Measurements from ENCODE around the gene PLXNB1.
"Not testable (repeated sequence)": the region's sequence is repeated elsewhere in the genome, so short reads cannot be mapped to it uniquely, and the experiment has no call there.

Gene PLXNB1, protein sequence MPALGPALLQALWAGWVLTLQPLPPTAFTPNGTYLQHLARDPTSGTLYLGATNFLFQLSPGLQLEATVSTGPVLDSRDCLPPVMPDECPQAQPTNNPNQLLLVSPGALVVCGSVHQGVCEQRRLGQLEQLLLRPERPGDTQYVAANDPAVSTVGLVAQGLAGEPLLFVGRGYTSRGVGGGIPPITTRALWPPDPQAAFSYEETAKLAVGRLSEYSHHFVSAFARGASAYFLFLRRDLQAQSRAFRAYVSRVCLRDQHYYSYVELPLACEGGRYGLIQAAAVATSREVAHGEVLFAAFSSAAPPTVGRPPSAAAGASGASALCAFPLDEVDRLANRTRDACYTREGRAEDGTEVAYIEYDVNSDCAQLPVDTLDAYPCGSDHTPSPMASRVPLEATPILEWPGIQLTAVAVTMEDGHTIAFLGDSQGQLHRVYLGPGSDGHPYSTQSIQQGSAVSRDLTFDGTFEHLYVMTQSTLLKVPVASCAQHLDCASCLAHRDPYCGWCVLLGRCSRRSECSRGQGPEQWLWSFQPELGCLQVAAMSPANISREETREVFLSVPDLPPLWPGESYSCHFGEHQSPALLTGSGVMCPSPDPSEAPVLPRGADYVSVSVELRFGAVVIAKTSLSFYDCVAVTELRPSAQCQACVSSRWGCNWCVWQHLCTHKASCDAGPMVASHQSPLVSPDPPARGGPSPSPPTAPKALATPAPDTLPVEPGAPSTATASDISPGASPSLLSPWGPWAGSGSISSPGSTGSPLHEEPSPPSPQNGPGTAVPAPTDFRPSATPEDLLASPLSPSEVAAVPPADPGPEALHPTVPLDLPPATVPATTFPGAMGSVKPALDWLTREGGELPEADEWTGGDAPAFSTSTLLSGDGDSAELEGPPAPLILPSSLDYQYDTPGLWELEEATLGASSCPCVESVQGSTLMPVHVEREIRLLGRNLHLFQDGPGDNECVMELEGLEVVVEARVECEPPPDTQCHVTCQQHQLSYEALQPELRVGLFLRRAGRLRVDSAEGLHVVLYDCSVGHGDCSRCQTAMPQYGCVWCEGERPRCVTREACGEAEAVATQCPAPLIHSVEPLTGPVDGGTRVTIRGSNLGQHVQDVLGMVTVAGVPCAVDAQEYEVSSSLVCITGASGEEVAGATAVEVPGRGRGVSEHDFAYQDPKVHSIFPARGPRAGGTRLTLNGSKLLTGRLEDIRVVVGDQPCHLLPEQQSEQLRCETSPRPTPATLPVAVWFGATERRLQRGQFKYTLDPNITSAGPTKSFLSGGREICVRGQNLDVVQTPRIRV (N-terminal part only)

DNA sequence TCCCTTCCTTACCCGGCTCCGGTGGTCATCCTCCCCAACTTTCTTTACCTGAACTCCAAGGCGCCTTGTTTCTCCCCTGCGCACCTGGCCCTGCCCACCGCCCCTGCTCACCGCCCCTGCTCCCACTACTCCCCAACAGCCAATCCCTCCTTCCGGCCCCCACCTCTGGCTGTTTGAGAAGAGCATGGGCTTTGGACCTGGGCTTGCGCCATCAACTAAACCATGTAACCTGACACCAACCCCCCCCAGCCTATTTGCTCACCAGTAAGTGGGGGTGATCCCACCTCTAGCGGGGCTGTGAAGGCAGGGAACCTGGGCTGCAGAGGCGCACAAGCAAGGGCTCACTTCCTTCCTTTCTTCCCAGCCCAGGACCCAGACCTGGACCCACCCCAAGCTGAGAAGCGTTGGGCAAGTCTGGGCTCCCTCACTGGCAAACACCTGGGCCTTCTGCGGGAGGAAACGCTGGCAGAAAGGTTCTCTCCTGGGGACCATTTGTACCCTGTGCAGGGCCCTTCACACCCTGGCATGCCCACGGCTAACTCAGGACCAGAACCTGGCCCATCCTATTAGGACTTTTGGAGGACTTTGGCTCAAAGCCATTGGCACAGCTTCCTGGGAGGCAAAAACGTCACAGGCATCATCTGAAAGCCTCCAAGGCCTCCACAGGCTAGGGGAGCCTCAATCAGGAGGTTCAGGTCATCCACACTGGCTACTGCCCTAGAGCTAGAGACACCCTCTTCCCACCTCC is at the start of gene PLXNB1:
Gene PLXNB1 (minus strand): TSS at position 127 of the 748 bp plus-strand sequence. CDS start 5,475 bp downstream, outside the sequence.
- no peak for DNase-seq

DNA sequence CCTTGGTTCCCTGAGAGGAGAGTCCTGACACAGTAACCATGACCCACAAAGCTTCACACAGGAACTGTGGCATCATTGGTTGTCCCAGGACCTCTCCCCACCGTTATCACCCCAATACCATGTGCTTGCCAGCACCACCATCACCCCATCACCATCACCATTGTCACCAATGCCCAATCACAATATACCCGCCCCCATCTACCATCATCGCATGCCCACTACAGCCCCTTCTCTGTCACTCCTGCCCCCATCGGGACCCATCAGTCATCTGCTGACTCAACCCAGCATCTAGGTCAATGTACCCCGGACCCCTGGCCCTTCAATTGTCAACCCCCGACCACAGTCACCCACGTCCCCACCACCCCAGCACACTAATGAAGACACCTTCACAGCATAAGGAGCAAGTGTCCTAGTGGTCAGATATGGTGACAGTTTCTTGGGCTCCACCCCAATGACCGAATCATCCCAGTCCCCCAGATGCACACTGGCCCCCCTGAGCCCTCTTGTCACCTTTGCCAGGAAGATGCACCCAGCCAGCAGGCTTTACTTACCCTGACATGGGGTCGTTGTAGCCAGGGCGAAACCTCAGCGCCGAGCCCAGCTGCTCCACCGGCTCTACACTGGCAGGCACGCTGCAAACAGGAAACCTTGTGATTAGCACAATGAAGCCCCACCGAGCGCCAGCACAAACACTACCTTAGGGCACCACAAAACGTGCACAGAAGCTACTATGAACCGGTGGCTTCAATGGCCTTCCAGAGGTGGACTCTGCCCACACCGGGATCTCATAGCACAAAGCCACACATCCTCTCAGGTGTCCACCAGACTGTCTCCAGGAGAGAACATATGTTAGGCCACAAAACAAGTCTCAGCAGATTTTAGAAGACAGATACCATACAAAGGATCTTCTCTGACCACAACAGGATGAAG is 49.0 kb upstream of the PLXNB1 start:
- no peak for DNase-seq

DNA sequence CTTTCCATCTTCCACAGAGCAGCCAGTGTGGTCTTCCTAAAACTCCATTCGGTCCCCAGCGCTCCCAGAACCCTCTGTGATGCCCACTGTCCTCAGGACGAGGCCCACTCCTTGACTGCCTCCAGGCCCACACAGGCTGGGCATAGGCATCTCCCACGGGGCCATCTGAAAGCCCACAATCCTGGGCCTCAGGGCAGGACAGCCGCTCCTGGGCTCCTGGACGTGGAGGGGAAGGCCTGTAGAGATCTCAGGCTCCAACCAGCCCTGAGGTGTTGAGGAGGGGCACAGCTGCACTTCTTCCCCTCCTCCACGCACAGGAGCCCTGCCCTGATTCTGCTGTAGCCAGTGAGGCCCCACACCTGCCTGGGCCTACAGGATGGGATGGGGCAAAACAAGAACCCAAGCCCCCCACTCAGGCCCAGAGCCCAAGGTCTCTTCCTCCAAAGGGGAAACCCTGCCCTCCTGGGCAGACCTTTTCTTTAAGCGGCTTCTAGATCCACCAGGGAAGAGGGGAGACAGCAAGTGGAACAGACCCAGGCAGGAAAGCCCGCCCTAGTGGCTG is 48.2 kb upstream of the PLXNB1 start:
- DNase-seq = no peak

DNA sequence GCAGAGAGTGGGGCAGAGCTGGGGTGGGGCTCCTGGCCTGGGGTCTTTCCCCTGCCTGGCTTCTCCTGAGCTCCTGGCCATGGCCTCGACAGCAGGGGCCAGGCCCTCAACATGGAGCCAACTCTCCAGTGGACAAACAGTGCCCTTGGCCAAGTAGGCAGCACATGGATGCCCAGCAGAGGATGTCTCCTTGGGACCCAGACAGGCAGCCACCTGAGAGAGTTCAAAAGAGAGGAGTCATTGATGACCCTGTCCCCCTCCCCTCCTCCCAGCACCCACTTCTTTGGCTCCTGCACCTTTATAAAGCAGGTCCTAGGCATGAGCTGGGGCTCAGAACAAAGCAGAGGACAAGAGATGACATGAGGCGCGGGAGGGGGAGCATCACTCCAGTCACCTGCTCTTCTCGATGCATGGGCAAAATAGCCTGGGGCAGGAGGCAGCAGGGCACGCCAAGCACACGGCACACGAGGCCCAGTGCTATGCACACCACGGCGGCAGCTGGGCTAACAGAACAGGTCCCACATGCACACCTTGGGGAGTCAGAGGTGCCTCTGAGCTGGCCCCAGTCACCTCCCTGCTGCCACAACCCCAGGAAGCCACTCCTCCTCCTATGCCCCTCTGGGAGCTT is 46.7 kb upstream of the PLXNB1 start:
- DNase-seq = no peak

DNA sequence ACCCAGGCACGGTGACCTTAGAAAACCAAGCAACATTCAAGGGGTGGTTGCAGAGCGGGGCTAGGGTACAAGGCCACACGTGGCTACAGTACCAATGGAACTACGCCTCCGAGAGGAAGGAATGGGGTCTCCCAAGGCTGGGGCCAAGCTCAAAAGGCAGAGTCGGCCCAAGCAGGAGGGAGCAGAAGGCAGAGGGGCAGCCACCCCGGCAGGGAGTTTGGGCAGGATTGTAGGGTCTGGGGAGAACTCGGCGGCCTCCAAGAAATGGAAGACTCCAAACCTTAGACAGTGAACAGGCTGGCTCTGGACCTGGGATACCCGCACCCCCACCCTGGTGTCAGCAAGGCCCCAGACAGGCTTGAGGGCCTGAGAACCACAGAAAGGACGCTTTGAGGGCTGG is 45.3 kb upstream of the PLXNB1 start:
- no peak for DNase-seq

DNA sequence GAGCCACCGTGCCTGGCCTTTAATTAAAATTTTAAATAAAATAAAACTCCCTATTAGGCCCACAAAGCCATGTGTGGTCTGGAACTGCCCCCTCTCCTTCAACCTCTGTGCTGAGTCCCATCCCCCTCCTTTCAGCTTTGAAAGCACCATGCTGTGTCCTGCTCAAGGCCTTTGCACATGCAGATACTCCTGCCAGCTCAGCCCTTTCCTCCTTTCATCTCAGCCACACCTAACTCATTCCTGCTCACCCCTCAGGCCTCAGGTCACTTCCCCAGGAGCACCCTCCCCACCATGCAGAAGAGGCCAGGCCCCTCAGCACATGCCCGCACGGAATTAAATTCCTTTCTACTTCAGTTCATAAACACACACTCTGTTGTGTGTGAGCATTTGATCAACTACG is 44.7 kb upstream of the PLXNB1 start:
- no peak for DNase-seq

DNA sequence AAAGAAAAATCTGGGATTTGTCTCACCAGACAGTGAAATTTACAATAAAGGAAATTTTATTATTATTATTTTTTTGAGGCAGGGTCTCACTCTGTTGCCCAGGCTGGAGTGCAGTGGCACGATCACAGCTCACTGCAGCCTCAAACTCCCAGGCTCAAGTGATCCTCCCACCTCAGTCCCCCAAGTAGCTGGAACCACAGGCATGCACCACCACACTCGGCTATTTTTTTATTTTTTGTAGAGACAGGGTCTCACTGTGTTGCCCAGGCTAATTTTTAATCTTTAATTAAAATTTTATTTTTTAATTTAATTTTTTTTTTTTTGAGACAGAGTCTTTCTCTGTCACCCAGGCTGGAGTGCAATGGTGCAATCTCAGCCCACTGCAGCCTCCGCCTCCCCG is 44.1 kb upstream of the PLXNB1 start:
- not testable (repeated sequence) for DNase-seq

DNA sequence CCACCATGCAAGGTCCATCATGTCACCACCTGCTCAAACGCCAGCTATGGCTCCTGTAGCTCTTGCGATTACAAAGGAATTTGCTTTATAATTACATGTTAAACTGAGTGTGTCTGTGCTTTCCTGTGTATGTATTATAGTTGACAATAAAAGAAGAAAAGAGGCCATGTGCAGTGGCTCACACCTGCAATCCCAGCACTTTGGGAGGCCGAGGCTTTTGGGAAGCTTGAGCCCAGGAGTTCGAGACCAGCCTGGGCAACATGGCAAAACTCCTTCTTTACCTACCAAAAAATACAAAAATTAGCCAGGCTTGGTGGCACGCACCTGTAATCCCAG is 43.7 kb upstream of the PLXNB1 start:
- no peak for DNase-seq

DNA sequence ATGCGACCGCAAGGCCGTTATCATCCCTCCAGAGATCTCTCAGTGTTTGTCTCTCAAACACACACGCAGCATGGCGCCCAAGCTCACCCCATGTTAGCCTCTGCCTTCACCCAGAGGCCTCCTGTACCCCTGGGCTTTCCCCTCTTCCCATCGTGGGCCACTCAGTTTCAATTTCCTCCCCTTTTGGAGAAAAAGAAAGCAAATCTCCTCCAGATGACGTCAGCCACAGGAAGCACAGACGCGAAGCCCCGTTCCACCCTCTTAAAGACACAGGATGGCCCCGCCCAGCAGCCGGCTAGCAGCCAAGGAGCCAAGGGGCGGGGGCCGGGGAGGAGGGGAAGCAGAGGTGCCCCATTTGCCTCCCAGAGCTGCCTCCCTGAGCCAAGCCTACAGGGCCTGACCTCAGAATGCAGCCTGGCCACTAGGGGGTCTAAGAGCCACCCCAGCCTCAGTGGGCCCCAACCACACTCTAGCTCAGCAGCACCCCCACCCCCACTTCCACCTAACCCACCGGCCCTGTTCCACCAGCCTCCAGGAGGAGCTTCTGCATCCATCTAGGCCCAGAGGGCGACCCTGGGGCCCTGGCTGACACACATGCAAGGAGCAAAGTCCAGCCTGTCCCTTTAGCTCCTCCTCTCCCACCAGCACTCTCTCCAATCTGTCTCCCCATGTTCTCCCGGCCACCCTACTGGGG is 43.2 kb upstream of the PLXNB1 start:
- peak; percentile 98 for DNase-seq

DNA sequence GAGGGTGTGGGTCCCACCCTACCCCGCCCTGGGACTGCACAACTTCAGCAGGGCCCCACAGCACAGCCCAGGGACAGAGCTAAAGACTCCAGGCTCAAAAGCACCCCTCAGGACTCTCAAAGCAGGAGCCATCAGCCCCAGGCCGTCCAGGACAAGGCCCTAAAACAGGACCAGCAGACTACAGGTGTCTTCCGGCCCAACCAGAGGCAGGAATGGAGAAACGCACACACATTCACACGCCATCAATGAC is 42.7 kb upstream of the PLXNB1 start:
- no peak for DNase-seq

DNA sequence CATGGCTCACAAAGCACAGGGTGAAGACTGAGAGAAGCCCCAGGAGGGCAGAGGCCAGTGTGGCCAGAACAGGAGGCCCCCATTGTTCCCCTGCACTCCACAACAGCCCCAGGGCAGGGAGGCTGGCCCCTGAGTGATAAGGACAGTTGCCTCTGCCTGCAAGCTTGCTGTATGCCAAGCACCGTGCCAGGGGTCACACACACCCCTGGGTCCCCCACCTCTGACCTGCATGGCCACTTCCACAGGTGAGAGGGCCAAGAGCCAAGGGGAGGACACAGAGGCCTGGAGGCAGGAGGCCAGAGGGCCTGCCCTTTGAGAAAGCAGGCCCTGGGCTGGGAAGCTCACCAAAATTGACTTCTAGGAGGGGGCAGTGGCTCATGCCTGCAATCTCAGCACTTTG is 40.4 kb upstream of the PLXNB1 start:
- DNase-seq = no peak

DNA sequence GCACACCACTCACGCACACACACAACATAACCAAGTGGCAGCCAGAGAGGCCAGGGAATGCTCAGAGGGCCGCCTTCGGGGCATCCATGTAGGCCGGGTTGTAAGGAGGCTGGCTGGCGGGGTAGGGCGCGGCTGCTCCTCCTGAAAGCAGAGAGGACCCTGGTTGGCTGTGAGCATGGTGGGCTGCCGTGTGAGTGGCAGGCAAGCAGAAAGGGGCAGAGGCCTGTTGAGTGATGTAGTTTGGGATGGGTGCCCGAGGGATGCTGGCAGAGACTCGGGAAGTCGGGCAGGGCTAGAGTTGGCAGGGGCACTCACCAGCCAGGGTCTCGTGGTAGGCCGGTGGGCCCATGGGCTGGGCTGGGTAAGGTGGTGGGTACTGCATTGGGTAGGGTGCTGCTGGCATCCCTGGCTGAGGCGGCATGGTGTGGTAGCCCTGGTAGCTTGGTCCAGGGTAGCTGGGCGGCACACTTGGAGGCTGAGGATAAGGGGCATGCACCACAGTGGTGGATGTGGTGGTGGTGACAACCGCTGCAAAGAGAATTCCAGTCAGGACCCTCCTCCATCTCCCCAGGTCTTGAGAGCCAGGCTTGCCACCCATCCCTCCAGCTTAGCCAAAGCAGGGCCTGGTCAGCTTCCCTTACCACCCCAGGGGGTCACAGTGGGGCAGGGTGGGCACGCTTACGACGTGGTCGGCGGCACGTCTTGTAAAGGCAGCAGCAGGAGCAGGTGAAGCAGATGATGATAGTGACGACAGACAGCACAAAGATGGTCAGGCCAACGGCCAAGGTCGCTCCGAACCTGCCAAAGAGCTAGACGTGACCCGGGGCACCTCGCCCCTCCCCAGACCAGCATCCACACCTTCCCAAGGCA is 39.4 kb upstream of the PLXNB1 start:
- no peak for DNase-seq

DNA sequence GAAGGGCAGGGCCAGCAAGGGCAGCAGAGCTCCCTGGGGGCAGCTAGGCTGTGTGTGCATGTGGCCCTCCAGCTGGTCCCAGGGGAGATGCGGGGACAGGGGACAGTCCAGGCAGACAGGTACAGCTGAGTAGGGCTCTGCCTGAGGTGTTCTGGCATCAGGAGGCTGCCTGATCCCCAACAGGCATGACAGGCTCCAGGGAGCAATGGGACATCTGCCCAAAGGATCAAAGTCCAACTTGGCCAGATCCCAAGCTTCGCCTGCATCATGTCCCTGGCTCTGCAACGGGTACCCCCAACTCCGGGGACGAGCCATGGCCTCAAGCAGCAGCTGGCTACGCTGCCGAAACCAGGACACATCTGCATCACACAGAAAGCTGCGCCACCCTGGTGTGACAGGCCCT is 38.4 kb upstream of the PLXNB1 start:
- no peak for DNase-seq

DNA sequence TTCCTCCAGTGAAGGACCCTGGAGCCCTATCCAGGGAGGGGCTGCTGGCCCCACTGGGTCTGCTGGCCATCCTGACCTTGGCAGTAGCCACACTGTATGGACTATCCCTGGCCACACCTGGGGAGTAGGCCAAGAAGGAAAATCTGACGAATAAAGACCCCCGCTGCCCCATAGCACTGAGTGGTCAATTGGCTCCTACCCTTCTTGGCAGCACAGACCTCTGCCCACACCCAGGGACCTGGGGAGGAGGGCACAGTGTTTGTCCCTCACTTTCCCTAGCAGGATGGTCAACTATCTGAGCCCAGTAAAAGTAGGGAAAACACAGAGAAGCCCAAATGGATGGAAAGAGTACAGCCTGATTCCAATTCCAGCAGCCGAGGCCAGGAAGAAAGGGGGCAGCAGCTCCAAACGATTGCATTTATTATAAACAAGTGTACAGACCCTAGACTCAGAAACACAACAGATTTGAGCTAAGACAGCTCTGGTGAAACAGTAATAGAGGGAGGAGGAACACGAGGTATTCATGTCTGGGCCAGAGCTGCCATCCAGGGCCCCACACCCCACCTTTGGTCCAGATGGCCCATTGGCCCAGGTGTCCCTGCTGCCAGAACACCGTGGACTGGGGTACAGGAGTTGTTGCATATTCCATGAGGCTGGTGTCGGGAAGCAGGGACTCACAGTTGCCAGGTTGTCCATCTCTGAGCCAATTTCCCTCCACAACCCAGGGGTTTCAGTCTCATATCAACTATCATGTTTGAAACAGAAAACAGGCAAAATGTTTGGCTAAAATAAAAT is 37.8 kb upstream of the PLXNB1 start:
- no peak for DNase-seq

DNA sequence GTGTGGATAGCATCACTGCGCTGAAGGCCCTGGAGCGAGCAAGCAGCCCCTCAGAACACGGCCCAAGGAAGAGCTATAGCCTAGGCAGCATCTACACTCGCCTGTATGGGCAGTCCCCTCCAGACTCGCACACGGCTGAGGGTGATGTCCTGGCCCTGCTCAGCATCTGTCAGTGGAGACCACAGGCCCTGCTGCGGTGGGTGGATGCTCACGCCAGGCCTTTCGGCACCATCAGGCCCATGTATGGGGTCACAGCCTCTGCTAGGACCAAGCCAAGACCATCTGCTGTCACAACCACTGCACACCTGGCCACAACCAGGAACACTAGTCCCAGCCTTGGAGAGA is 37.2 kb upstream of the PLXNB1 start:
- no peak for DNase-seq

DNA sequence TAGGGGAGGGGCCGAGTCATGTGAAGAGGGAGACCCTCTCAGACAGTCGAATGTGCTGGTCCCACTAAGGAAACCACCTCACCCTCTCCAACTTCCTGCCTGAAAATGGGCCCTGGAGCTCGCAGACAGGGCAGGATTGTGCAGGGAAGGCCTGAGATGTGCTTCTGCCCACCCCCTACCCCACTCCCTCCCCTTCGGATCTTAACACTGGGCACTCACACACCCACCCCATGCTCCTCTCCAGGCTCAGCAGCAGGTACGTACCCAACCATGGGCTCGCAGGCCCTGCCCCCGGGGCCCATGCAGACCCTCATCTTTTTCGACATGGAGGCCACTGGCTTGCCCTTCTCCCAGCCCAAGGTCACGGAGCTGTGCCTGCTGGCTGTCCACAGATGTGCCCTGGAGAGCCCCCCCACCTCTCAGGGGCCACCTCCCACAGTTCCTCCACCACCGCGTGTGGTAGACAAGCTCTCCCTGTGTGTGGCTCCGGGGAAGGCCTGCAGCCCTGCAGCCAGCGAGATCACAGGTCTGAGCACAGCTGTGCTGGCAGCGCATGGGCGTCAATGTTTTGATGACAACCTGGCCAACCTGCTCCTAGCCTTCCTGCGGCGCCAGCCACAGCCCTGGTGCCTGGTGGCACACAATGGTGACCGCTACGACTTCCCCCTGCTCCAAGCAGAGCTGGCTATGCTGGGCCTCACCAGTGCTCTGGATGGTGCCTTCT is 36.7 kb upstream of the PLXNB1 start:
- DNase-seq = no peak

DNA sequence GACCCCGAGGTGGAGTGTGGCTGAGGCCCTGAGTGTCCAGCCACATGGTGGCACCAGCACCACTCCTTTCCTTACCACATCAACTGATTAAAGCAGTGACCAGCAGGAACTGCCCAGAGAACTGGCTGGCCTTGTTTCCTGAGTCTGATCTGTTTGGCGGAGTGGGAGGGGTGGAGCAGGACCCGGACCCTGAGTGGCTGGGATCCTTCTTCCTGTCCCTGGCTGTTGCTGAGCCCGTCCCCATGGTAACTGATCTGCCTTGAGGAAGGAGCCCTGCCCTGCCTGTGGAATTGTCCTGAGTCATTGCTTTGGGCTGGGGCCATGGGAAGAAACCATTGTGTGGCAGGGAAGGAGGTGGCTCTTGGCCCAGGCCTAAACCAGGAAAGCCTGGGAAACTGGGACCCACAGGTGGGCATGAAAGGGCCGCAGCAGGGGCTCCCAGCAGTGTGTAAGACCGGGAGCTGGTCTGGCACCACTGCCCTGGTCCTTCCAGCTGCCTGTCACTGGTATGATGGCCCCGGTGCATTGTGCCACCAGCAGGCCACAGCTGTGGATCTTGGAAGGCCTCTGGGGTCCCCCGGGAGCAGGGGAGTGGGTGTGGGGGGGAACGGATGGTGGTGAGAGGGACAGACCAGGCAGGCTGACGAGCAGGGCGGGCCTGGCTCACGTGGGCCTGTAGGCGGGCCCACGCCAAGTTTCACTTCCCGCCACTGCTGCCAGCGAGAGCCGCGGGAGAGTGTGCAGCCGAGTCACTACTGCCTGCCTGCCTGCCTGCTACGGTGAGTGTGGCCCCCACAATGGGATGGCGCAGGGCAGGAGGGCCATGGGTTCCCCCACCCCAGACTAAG is 35.9 kb upstream of the PLXNB1 start:
- peak; percentile 98 for DNase-seq

Measured in OCI-M1 (cell line).